Measurements from ENCODE around the gene NRXN2.

NRXN2 gene

GRCh38 chr11:64594159-64594939 is 128.6 kb downstream of the NRXN2 start:
- H3K4me3 ChIP-seq (ENCODE audit: low read depth, low read length) = no peak overlapping the region

GRCh38 chr11:64593156-64594105 is 129.6 kb downstream of the NRXN2 start:
- H3K4me3 ChIP-seq (ENCODE audit: low read depth, low read length) = no peak overlapping the region

- no peak overlapping the region for H3K4me3 ChIP-seq (ENCODE audit: low read depth, low read length)
Observed at GRCh38 chr11:64592656-64593055, 130.3 kb downstream of the NRXN2 start.

GRCh38 chr11:64592234-64592615 is 130.8 kb downstream of the NRXN2 start:
- no peak overlapping the region for H3K4me3 ChIP-seq (ENCODE audit: low read depth, low read length)

- no peak overlapping the region for H3K4me3 ChIP-seq (ENCODE audit: low read depth, low read length)
Observed at GRCh38 chr11:64591257-64592233, 131.5 kb downstream of the NRXN2 start.

GRCh38 chr11:64590763-64591221 is 132.2 kb downstream of the NRXN2 start, which contains the start of gene SLC22A12:
SLC22A12 (plus strand) TSS chr11:64591220; CDS start chr11:64591557, 337 bp downstream.
- no peak within 1 kb of the TSS for H3K4me3 ChIP-seq (ENCODE audit: low read depth, low read length)

- no peak overlapping the region for H3K4me3 ChIP-seq (ENCODE audit: low read depth, low read length)
Observed at GRCh38 chr11:64588701-64589100, 134.3 kb downstream of the NRXN2 start.

GRCh38 chr11:64586366-64586765 is 136.6 kb downstream of the NRXN2 start:
- no peak overlapping the region for H3K4me3 ChIP-seq (ENCODE audit: low read depth, low read length)

- no peak overlapping the region for H3K4me3 ChIP-seq (ENCODE audit: low read depth, low read length)
Observed at GRCh38 chr11:64585150-64585549, 137.8 kb downstream of the NRXN2 start.

GRCh38 chr11:64583296-64584262 is 139.4 kb downstream of the NRXN2 start:
- H3K4me3 ChIP-seq (ENCODE audit: low read depth, low read length) = no peak overlapping the region

- no peak overlapping the region for H3K4me3 ChIP-seq (ENCODE audit: low read depth, low read length)
Observed at GRCh38 chr11:64582885-64583284, 140.1 kb downstream of the NRXN2 start.

GRCh38 chr11:64581057-64581523 is 141.9 kb downstream of the NRXN2 start:
- no peak overlapping the region for H3K4me3 ChIP-seq (ENCODE audit: low read depth, low read length)

- no peak overlapping the region for H3K4me3 ChIP-seq (ENCODE audit: low read depth, low read length)
Observed at GRCh38 chr11:64580412-64580811, 142.6 kb downstream of the NRXN2 start.

GRCh38 chr11:64577202-64577601 is 145.8 kb downstream of the NRXN2 start:
- no peak overlapping the region for H3K4me3 ChIP-seq (ENCODE audit: low read depth, low read length)

- H3K4me3 ChIP-seq (ENCODE audit: low read depth, low read length) = no peak overlapping the region
Observed at GRCh38 chr11:64572143-64572542, 150.9 kb downstream of the NRXN2 start.

- no peak overlapping the region for H3K4me3 ChIP-seq (ENCODE audit: low read depth, low read length)
Observed at GRCh38 chr11:64571410-64572091, 151.4 kb downstream of the NRXN2 start.

- no peak overlapping the region for H3K4me3 ChIP-seq (ENCODE audit: low read depth, low read length)
Observed at GRCh38 chr11:64571050-64571409, 152.0 kb downstream of the NRXN2 start.

- H3K4me3 ChIP-seq (ENCODE audit: low read depth, low read length) = no peak overlapping the region
Observed at GRCh38 chr11:64570341-64570740, 152.7 kb downstream of the NRXN2 start.

Measured in iPS-11a (cell line).